ENCODE results near the gene ULK4. TPM values are rescaled to one million over a fixed set of nuclear protein-coding genes. Genes with fewer than 3 reads are reported as not detected.

The ULK4 gene
- total and polyA plus RNA-seq, 10 donors = 2.0 to 33.3 (median 12.9) TPM

GRCh38 chr3:41808152-41808551 is 153.8 kb downstream of the ULK4 start:
- intact Hi-C loops (cut with DNase I; ENCODE audit: low total_unique reads) = no loop called here
- Histone ChIP-seq H3K4me1 (no peaks in the 10 kb centered on the region), H3K9me3 (peaks cover 0 to 6% (median 0%) of the 10 kb centered on the region in 8 donors), H3K27me3 (replicated peaks in 1 of 7) (no peaks in the 10 kb centered on the region), H3K27ac (no peak overlapping the region), H3K4me3 (no peak overlapping the region), H3K36me3 (no peaks in the 10 kb centered on the region)
- TF ChIP-seq POLR2A (IDR thresholded peaks at IDR 0.05) (no peak), CTCF (IDR thresholded peaks at IDR 0.05 in 8 of 11, conservative IDR thresholded peaks at IDR 0.05 in 3 of 11) (no peak), POLR2AphosphoS5 (IDR thresholded peaks at IDR 0.05) (no peak)
- no peak for DNase-seq
- 92 to 100% (median 95%) methylated on average over 1 of the region's 1 CpG for WGBS, 5 donors

GRCh38 chr3:41794748-41795589 is 166.9 kb downstream of the ULK4 start:
- no peak for TF ChIP-seq POLR2A (IDR thresholded peaks at IDR 0.05)
- TF ChIP-seq CTCF (IDR thresholded peaks at IDR 0.05 in 8 of 11, conservative IDR thresholded peaks at IDR 0.05 in 3 of 11) = no peak
- no peak for TF ChIP-seq POLR2AphosphoS5 (IDR thresholded peaks at IDR 0.05)
- WGBS, 5 donors = 84 to 95% (median 86%) methylated on average over 5 of the region's 5 CpGs
- H3K27ac ChIP-seq = no peak overlapping the region
- no peak for DNase-seq
- peaks cover 0 to 5% (median 0%) of the 10 kb centered on the region in 6 donors for H3K36me3 ChIP-seq
- intact Hi-C loops (cut with DNase I; ENCODE audit: low total_unique reads) = no loop called here
- no peaks in the 10 kb centered on the region for H3K4me1 ChIP-seq
- no peaks in the 10 kb centered on the region for H3K9me3 ChIP-seq
- no peaks in the 10 kb centered on the region for H3K27me3 ChIP-seq (replicated peaks in 1 of 7)
- H3K4me3 ChIP-seq = no peak overlapping the region

GRCh38 chr3:41792806-41793205 is 169.1 kb downstream of the ULK4 start:
- Histone ChIP-seq H3K4me3 (no peak overlapping the region), H3K27ac (no peak overlapping the region), H3K36me3 (peaks cover 0 to 5% (median 0%) of the 10 kb centered on the region in 6 donors), H3K9me3 (no peaks in the 10 kb centered on the region), H3K27me3 (replicated peaks in 1 of 7) (no peaks in the 10 kb centered on the region), H3K4me1 (no peaks in the 10 kb centered on the region)
- WGBS, 5 donors = 90 to 98% (median 96%) methylated on average over 7 of the region's 7 CpGs
- intact Hi-C loops (cut with DNase I; ENCODE audit: low total_unique reads) = no loop called here
- no peak for DNase-seq
- TF ChIP-seq POLR2AphosphoS5 (IDR thresholded peaks at IDR 0.05) (no peak), POLR2A (IDR thresholded peaks at IDR 0.05) (no peak), CTCF (IDR thresholded peaks at IDR 0.05 in 8 of 11, conservative IDR thresholded peaks at IDR 0.05 in 3 of 11) (no peak)

- Histone ChIP-seq H3K4me3 (no peak overlapping the region), H3K4me1 (no peaks in the 10 kb centered on the region), H3K27ac (no peak overlapping the region), H3K9me3 (peaks cover 0 to 3% (median 0%) of the 10 kb centered on the region in 8 donors), H3K36me3 (no peaks in the 10 kb centered on the region), H3K27me3 (replicated peaks in 1 of 7) (no peaks in the 10 kb centered on the region)
- WGBS, 5 donors = 69 to 81% (median 74%) methylated on average over 2 of the region's 2 CpGs
- intact Hi-C loops (cut with DNase I; ENCODE audit: low total_unique reads) = no loop called here
- DNase-seq = no peak
- no peak for TF ChIP-seq CTCF (IDR thresholded peaks at IDR 0.05 in 8 of 11, conservative IDR thresholded peaks at IDR 0.05 in 3 of 11)
- no peak for TF ChIP-seq POLR2AphosphoS5 (IDR thresholded peaks at IDR 0.05)
- no peak for TF ChIP-seq POLR2A (IDR thresholded peaks at IDR 0.05)
Measured at GRCh38 chr3:41769106-41769505, 192.8 kb downstream of the ULK4 start.

Data from spleen (tissue), 11 donors.